CD4-positive, CD25-positive, alpha-beta regulatory T cell (primary cell): ENCODE results near the gene ZNF765. TPM values are rescaled to one million over a fixed set of nuclear protein-coding genes. Genes with fewer than 3 reads are reported as not detected.

ENCODE experiments used
- ATAC-seq, 2 donors: fragments of 150-1000 bp; cut with Tn5 transposase; one replicate each; pipeline ENCODE4 v1.10.0; 2021; ENCODE audit warnings: low read depth in 2 of 2, moderate number of reproducible peaks in 2 of 2, moderate library complexity in 1 of 2
- DNase-seq, 3 donors: peaks; one replicate each; pipeline versions ENCODE4 v3.0.0 to v3.0.0-alpha.2; 2012 to 2022; ENCODE audit warnings: mixed read lengths in 1 of 3
- H3K27ac ChIP-seq: one replicate; pipeline ENCODE4 v1.7.0; 2013; ENCODE audit warnings: mild to moderate bottlenecking, low read length; ENCODE audit not compliant: insufficient read depth, poor library complexity, severe bottlenecking
- H3K27me3 ChIP-seq: one replicate; pipeline ENCODE4 v1.7.0; 2013; ENCODE audit warnings: low read length; ENCODE audit not compliant: control insufficient read depth, insufficient read depth
- H3K36me3 ChIP-seq: one replicate; pipeline ENCODE4 v1.7.0; 2013; ENCODE audit warnings: mild to moderate bottlenecking, low read length, moderate library complexity; ENCODE audit not compliant: control insufficient read depth, insufficient read depth
- H3K4me1 ChIP-seq: 2 replicates; pipeline ENCODE4 v1.7.0; 2013; ENCODE audit warnings: mild to moderate bottlenecking, low read length; ENCODE audit not compliant: insufficient read depth, control insufficient read depth, poor library complexity, severe bottlenecking
- H3K4me3 ChIP-seq: one replicate; pipeline ENCODE4 v1.7.0; 2013; ENCODE audit warnings: low read depth, mild to moderate bottlenecking, low read length, moderate library complexity
- H3K9me3 ChIP-seq, 2 experiments: 1 replicate in 1 of 2; 2 replicates in 1 of 2; pipeline ENCODE4 v1.7.0; 2013; ENCODE audit warnings: low read length in 2 of 2, mild to moderate bottlenecking in 1 of 2, moderate library complexity in 1 of 2; ENCODE audit not compliant: control insufficient read depth in 2 of 2
- H3K27ac Mint-ChIP-seq, 3 donors: one replicate each; pipeline ENCODE4 v1.8.0; 2020 to 2022; ENCODE audit warnings: mild to moderate bottlenecking in 3 of 3, mixed read lengths in 3 of 3, moderate library complexity in 2 of 3
- H3K27me3 Mint-ChIP-seq: one replicate; pipeline ENCODE4 v1.8.0; 2022; ENCODE audit warnings: mild to moderate bottlenecking, mixed read lengths
- H3K36me3 Mint-ChIP-seq: one replicate; pipeline ENCODE4 v1.8.0; 2020; ENCODE audit warnings: mixed read lengths
- H3K4me1 Mint-ChIP-seq, 4 donors: one replicate each; pipeline ENCODE4 v1.8.0; 2020 to 2022; ENCODE audit warnings: mixed read lengths in 4 of 4, mild to moderate bottlenecking in 1 of 4
- H3K4me3 Mint-ChIP-seq, 4 donors: one replicate each; pipeline ENCODE4 v1.8.0; 2020 to 2022; ENCODE audit warnings: mild to moderate bottlenecking in 4 of 4, mixed read lengths in 4 of 4, moderate library complexity in 3 of 4
- H3K9me3 Mint-ChIP-seq, 7 donors: one replicate each; pipeline ENCODE4 v1.8.0; 2020 to 2022; ENCODE audit warnings: mixed read lengths in 7 of 7, mild to moderate bottlenecking in 3 of 7, moderate library complexity in 2 of 7
- polyA plus RNA-seq, 4 donors: library from polyadenylated mRNA; unstranded; fragments of 300-500 nt; fragmentation: Illumina TruSeq; gene quantifications; one replicate each; pipeline ENCODE4 v1.2.3, GENCODE V29; 2021
- total RNA-seq: library from RNA; stranded (reverse); gene quantifications from one replicate; pipeline ENCODE4 v1.2.3, GENCODE V29; 2022

ZNF765 gene
- total and polyA plus RNA-seq, 5 donors from 2014 or later = 5.5 to 11.3 (median 6.1) TPM

DNA sequence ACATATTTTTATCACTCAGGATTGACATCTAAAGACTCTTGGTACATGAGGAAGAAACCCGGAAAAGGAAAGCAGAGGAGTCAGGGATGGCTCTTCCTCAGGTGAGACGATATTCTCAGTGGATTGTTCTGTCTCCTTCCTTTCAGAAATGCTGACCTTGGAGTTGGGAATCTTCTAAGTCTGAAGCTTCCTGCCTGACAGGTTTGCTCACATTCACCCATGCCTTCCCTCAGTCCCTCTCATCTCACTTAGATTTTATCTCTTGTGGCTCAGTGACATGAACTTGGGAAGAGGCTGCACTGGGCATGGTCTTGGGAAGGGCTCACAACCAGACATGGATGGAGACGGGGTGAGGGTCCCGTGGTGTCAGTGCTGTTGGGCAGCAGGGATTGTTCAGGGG lies 22.8 kb upstream of the ZNF765 start:
- Histone ChIP-seq H3K27me3 (no peaks in the 10 kb centered on the region), H3K9me3 (peaks cover 20 to 55% of the 10 kb centered on the region in 2 experiments), H3K4me1 (no peaks in the 10 kb centered on the region), H3K4me3 (no peak overlapping the region), H3K27ac (no peak overlapping the region), H3K36me3 (peaks cover 40% of the 10 kb centered on the region)
- Mint-ChIP-seq H3K36me3 (peaks cover 67% of the 10 kb centered on the region), H3K27me3 (peaks cover 4% of the 10 kb centered on the region), H3K4me3 (peak overlapping the region in 1 of 4 donors; percentile 27), H3K9me3 (peaks cover 4 to 47% (median 16%) of the 10 kb centered on the region in 7 donors), H3K4me1 (peaks cover 4 to 19% (median 7%) of the 10 kb centered on the region in 4 donors), H3K27ac (no peak overlapping the region)
- ATAC-seq (no peak), DNase-seq (no peak)

DNA sequence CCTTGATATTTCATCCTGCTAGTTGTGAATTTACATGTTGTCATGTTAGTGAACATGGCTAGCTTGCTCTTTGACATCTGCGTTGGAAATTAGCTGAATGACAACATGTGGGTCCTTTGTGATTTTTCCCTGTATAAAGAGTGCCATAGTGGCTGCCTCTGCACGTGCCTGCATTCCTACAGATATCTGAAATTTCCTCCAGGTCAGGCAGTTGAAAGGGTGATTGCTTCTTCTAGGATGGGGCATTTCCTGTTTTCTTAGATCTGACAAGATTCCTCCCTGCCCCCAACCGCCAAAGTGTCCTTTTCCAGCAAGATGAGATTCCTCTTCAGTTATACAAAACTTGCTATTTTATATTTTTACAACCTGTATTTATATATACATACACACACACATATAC lies 20.7 kb upstream of the ZNF765 start:
- no peak overlapping the region for H3K4me3 ChIP-seq
- no peaks in the 10 kb centered on the region for H3K27me3 ChIP-seq
- no peak for ATAC-seq
- Mint-ChIP-seq H3K36me3 (peaks cover 75% of the 10 kb centered on the region), H3K27ac (no peak overlapping the region), H3K9me3 (peaks cover 4 to 59% (median 14%) of the 10 kb centered on the region in 7 donors), H3K4me1 (peaks cover 0 to 5% (median 2%) of the 10 kb centered on the region in 4 donors), H3K27me3 (peaks cover 4% of the 10 kb centered on the region), H3K4me3 (no peak overlapping the region)
- H3K9me3 ChIP-seq = peaks cover 21 to 63% of the 10 kb centered on the region in 2 experiments
- peaks cover 58% of the 10 kb centered on the region for H3K36me3 ChIP-seq
- no peaks in the 10 kb centered on the region for H3K4me1 ChIP-seq
- no peak overlapping the region for H3K27ac ChIP-seq
- no peak for DNase-seq

GRCh38 chr19:53374743-53375142 lies 20.2 kb upstream of the ZNF765 start:
- Histone ChIP-seq H3K27me3 (no peaks in the 10 kb centered on the region), H3K36me3 (peaks cover 63% of the 10 kb centered on the region), H3K4me1 (no peaks in the 10 kb centered on the region), H3K27ac (no peak overlapping the region), H3K4me3 (no peak overlapping the region), H3K9me3 (peaks cover 25 to 67% of the 10 kb centered on the region in 2 experiments)
- peaks cover 76% of the 10 kb centered on the region for H3K36me3 Mint-ChIP-seq
- peaks cover 0 to 5% (median 2%) of the 10 kb centered on the region in 4 donors for H3K4me1 Mint-ChIP-seq
- H3K4me3 Mint-ChIP-seq = no peak overlapping the region
- H3K27me3 Mint-ChIP-seq = peaks cover 4% of the 10 kb centered on the region
- DNase-seq (no peak), ATAC-seq (no peak)
- H3K9me3 Mint-ChIP-seq = peaks cover 4 to 62% (median 16%) of the 10 kb centered on the region in 7 donors
- no peak overlapping the region for H3K27ac Mint-ChIP-seq

- DNase-seq (no peak), ATAC-seq (no peak)
- Histone ChIP-seq H3K27ac (no peak overlapping the region), H3K4me1 (no peaks in the 10 kb centered on the region), H3K4me3 (peak overlapping the region; percentile 8), H3K36me3 (peaks cover 54% of the 10 kb centered on the region), H3K9me3 (peaks cover 85 to 100% of the 10 kb centered on the region in 2 experiments), H3K27me3 (no peaks in the 10 kb centered on the region)
- peaks cover 0 to 95% (median 40%) of the 10 kb centered on the region in 7 donors for H3K9me3 Mint-ChIP-seq
- H3K27me3 Mint-ChIP-seq = no peaks in the 10 kb centered on the region
- no peak overlapping the region for H3K27ac Mint-ChIP-seq
- H3K36me3 Mint-ChIP-seq = peaks cover 77% of the 10 kb centered on the region
- H3K4me1 Mint-ChIP-seq = no peaks in the 10 kb centered on the region
- no peak overlapping the region for H3K4me3 Mint-ChIP-seq
Observed at GRCh38 chr19:53381376-53381775, 13.6 kb upstream of the ZNF765 start.

- H3K9me3 ChIP-seq = peaks cover 44 to 80% of the 10 kb centered on the region in 2 experiments
- no peak overlapping the region for H3K4me3 ChIP-seq
- H3K27ac ChIP-seq = no peak overlapping the region
- no peak for DNase-seq
- H3K36me3 ChIP-seq = no peaks in the 10 kb centered on the region
- Mint-ChIP-seq H3K27ac (no peak overlapping the region), H3K4me1 (peaks cover 0 to 2% (median 0%) of the 10 kb centered on the region in 4 donors), H3K36me3 (peaks cover 20% of the 10 kb centered on the region), H3K9me3 (peaks cover 0 to 62% (median 35%) of the 10 kb centered on the region in 7 donors), H3K4me3 (no peak overlapping the region), H3K27me3 (no peaks in the 10 kb centered on the region)
- no peaks in the 10 kb centered on the region for H3K27me3 ChIP-seq
- H3K4me1 ChIP-seq = no peaks in the 10 kb centered on the region
- no peak for ATAC-seq
Observed at GRCh38 chr19:53388168-53388567, 6.8 kb upstream of the ZNF765 start.

GRCh38 chr19:53388904-53389303 lies 6.0 kb upstream of the ZNF765 start:
- H3K9me3 Mint-ChIP-seq = peaks cover 0 to 54% (median 30%) of the 10 kb centered on the region in 7 donors
- H3K4me1 Mint-ChIP-seq = peaks cover 0 to 5% (median 3%) of the 10 kb centered on the region in 4 donors
- peaks cover 14% of the 10 kb centered on the region for H3K36me3 Mint-ChIP-seq
- no peaks in the 10 kb centered on the region for H3K27me3 Mint-ChIP-seq
- Histone ChIP-seq H3K4me3 (no peak overlapping the region), H3K36me3 (no peaks in the 10 kb centered on the region), H3K9me3 (peaks cover 37 to 73% of the 10 kb centered on the region in 2 experiments), H3K4me1 (no peaks in the 10 kb centered on the region), H3K27me3 (no peaks in the 10 kb centered on the region), H3K27ac (no peak overlapping the region)
- ATAC-seq (no peak), DNase-seq (no peak)
- no peak overlapping the region for H3K27ac Mint-ChIP-seq
- H3K4me3 Mint-ChIP-seq = no peak overlapping the region

DNA sequence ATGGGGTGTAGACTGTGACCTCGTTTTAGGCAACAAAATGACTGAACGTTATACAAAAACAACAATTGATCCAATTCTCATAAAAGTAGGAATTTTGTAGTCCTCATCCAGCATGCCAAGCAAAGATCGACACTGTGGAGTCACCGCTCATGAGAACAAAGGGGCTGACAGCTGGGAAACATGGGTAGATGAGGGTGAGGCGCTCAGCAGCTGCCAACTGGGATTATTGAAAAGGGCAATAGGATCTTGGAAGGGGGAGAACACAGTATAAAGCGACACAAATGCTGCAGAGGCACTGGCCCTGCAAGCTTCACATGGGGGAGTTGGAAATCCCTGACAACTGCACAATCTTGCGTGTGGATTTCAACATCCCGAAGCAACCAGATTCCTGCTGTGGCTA lies 5.4 kb upstream of the ZNF765 start:
- Mint-ChIP-seq H3K27me3 (no peaks in the 10 kb centered on the region), H3K4me1 (peaks cover 1 to 8% (median 5%) of the 10 kb centered on the region in 4 donors), H3K9me3 (peaks cover 0 to 49% (median 29%) of the 10 kb centered on the region in 7 donors), H3K36me3 (peaks cover 12% of the 10 kb centered on the region), H3K27ac (no peak overlapping the region), H3K4me3 (peak overlapping the region in 1 of 4 donors; percentile 54)
- Histone ChIP-seq H3K27ac (no peak overlapping the region), H3K36me3 (no peaks in the 10 kb centered on the region), H3K4me1 (peaks cover 4% of the 10 kb centered on the region), H3K9me3 (peaks cover 31 to 66% of the 10 kb centered on the region in 2 experiments), H3K4me3 (no peak overlapping the region), H3K27me3 (no peaks in the 10 kb centered on the region)
- no peak for ATAC-seq
- no peak for DNase-seq

- no peak overlapping the region for H3K27ac Mint-ChIP-seq
- peaks cover 6% of the 10 kb centered on the region for H3K4me1 ChIP-seq
Observed at GRCh38 chr19:53389978-53390377, 5.0 kb upstream of the ZNF765 start.

More at GRCh38 chr19:53389978-53390377, 5.0 kb upstream of the ZNF765 start:
- Mint-ChIP-seq H3K27me3 (no peaks in the 10 kb centered on the region), H3K36me3 (peaks cover 8% of the 10 kb centered on the region), H3K4me3 (no peak overlapping the region), H3K4me1 (peaks cover 5 to 12% (median 9%) of the 10 kb centered on the region in 4 donors), H3K9me3 (peaks cover 0 to 45% (median 26%) of the 10 kb centered on the region in 7 donors)
- Histone ChIP-seq H3K27me3 (no peaks in the 10 kb centered on the region), H3K27ac (no peak overlapping the region), H3K9me3 (peaks cover 27 to 62% of the 10 kb centered on the region in 2 experiments), H3K36me3 (no peaks in the 10 kb centered on the region), H3K4me3 (no peak overlapping the region)
- DNase-seq = no peak
- no peak for ATAC-seq
